ENCODE results near the gene GATB.

Gene GATB

GRCh38 chr4:151711646-151712045, 49.2 kb downstream of the GATB start:
- no peak for DNase-seq (ENCODE audit: low read depth)
- H3K4me3 ChIP-seq (ENCODE audit: low read depth, low read length): no peak overlapping the region
- TF ChIP-seq MAX (IDR thresholded peaks at IDR 0.05; ENCODE audit: low read depth, low read length) (no peak), POLR2A (IDR thresholded peaks at IDR 0.05; ENCODE audit: extremely low read depth, insufficient read length) (no peak), MYC (IDR thresholded peaks at IDR 0.05; ENCODE audit: low read depth, low read length) (no peak)
- TF ChIP-seq, protein P1, sequence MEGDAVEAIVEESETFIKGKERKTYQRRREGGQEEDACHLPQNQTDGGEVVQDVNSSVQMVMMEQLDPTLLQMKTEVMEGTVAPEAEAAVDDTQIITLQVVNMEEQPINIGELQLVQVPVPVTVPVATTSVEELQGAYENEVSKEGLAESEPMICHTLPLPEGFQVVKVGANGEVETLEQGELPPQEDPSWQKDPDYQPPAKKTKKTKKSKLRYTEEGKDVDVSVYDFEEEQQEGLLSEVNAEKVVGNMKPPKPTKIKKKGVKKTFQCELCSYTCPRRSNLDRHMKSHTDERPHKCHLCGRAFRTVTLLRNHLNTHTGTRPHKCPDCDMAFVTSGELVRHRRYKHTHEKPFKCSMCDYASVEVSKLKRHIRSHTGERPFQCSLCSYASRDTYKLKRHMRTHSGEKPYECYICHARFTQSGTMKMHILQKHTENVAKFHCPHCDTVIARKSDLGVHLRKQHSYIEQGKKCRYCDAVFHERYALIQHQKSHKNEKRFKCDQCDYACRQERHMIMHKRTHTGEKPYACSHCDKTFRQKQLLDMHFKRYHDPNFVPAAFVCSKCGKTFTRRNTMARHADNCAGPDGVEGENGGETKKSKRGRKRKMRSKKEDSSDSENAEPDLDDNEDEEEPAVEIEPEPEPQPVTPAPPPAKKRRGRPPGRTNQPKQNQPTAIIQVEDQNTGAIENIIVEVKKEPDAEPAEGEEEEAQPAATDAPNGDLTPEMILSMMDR (IDR thresholded peaks at IDR 0.05; ENCODE audit: low read depth, low read length): no peak

DNA sequence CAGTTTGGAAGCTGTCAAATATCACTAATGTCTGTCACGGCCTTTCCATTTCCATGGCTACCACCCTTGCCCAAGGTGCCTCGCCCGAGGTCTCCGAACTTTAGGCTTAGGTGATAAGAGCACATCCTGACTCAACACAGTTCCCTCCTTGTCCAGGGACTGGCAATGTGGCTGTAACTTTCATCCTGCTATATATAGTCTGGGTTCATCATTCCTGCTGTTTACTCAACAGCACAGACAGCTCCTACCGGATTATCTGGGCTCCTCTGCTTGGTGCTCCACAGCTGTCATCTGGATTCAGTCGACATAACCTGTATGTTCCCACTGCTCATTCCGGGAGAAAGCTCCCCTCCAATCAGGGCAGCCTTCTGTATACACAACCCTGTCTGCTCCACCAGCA, 51.2 kb downstream of the GATB start:
- no peak overlapping the region for H3K4me3 ChIP-seq (ENCODE audit: low read depth, low read length)
- TF ChIP-seq MYC (IDR thresholded peaks at IDR 0.05; ENCODE audit: low read depth, low read length) (no peak), MAX (IDR thresholded peaks at IDR 0.05; ENCODE audit: low read depth, low read length) (no peak), POLR2A (IDR thresholded peaks at IDR 0.05; ENCODE audit: extremely low read depth, insufficient read length) (no peak)
- TF ChIP-seq, protein P1 (IDR thresholded peaks at IDR 0.05; ENCODE audit: low read depth, low read length): no peak
- no peak for DNase-seq (ENCODE audit: low read depth)

- DNase-seq (ENCODE audit: low read depth): no peak
- no peak overlapping the region for H3K4me3 ChIP-seq (ENCODE audit: low read depth, low read length)
- no peak for TF ChIP-seq MAX (IDR thresholded peaks at IDR 0.05; ENCODE audit: low read depth, low read length)
- no peak for TF ChIP-seq POLR2A (IDR thresholded peaks at IDR 0.05; ENCODE audit: extremely low read depth, insufficient read length)
- TF ChIP-seq MYC (IDR thresholded peaks at IDR 0.05; ENCODE audit: low read depth, low read length): no peak
- TF ChIP-seq, protein P1 (IDR thresholded peaks at IDR 0.05; ENCODE audit: low read depth, low read length): no peak
Observed at GRCh38 chr4:151709071-151709470, 51.7 kb downstream of the GATB start.

- H3K4me3 ChIP-seq (ENCODE audit: low read depth, low read length): no peak overlapping the region
- DNase-seq (ENCODE audit: low read depth): no peak
- TF ChIP-seq, protein P1 (IDR thresholded peaks at IDR 0.05; ENCODE audit: low read depth, low read length): no peak
- TF ChIP-seq MYC (IDR thresholded peaks at IDR 0.05; ENCODE audit: low read depth, low read length): no peak
Observed at GRCh38 chr4:151708100-151708499, 52.7 kb downstream of the GATB start.

GRCh38 chr4:151703401-151703800, 57.4 kb downstream of the GATB start:
- TF ChIP-seq MYC (IDR thresholded peaks at IDR 0.05; ENCODE audit: low read depth, low read length): no peak
- no peak for TF ChIP-seq MAX (IDR thresholded peaks at IDR 0.05; ENCODE audit: low read depth, low read length)
- TF ChIP-seq, protein P1 (IDR thresholded peaks at IDR 0.05; ENCODE audit: low read depth, low read length): no peak
- no peak for TF ChIP-seq POLR2A (IDR thresholded peaks at IDR 0.05; ENCODE audit: extremely low read depth, insufficient read length)
- H3K4me3 ChIP-seq (ENCODE audit: low read depth, low read length): no peak overlapping the region
- DNase-seq (ENCODE audit: low read depth): no peak

- TF ChIP-seq, protein P1 (IDR thresholded peaks at IDR 0.05; ENCODE audit: low read depth, low read length): no peak
- TF ChIP-seq POLR2A (IDR thresholded peaks at IDR 0.05; ENCODE audit: extremely low read depth, insufficient read length) (no peak), MYC (IDR thresholded peaks at IDR 0.05; ENCODE audit: low read depth, low read length) (no peak), MAX (IDR thresholded peaks at IDR 0.05; ENCODE audit: low read depth, low read length) (no peak)
- no peak for DNase-seq (ENCODE audit: low read depth)
Observed at GRCh38 chr4:151702256-151702655, 58.6 kb downstream of the GATB start.

More at GRCh38 chr4:151702256-151702655, 58.6 kb downstream of the GATB start:
- no peak overlapping the region for H3K4me3 ChIP-seq (ENCODE audit: low read depth, low read length)

All from NB4 (cell line).